Measurements from ENCODE around the gene MGAT2. TPM values are rescaled to one million over a fixed set of nuclear protein-coding genes. Genes with fewer than 3 reads are reported as not detected.
A peak's percentile ranks its signal among the peaks of the same experiment; 100 is the strongest.
"Not testable (repeated sequence)": the region's sequence is repeated elsewhere in the genome, so short reads cannot be mapped to it uniquely, and the experiment has no call there.

The MGAT2 gene
- total and polyA plus RNA-seq, 4 experiments from 2014 or later = 35.7 to 58.7 (median 50.4) TPM

DNA sequence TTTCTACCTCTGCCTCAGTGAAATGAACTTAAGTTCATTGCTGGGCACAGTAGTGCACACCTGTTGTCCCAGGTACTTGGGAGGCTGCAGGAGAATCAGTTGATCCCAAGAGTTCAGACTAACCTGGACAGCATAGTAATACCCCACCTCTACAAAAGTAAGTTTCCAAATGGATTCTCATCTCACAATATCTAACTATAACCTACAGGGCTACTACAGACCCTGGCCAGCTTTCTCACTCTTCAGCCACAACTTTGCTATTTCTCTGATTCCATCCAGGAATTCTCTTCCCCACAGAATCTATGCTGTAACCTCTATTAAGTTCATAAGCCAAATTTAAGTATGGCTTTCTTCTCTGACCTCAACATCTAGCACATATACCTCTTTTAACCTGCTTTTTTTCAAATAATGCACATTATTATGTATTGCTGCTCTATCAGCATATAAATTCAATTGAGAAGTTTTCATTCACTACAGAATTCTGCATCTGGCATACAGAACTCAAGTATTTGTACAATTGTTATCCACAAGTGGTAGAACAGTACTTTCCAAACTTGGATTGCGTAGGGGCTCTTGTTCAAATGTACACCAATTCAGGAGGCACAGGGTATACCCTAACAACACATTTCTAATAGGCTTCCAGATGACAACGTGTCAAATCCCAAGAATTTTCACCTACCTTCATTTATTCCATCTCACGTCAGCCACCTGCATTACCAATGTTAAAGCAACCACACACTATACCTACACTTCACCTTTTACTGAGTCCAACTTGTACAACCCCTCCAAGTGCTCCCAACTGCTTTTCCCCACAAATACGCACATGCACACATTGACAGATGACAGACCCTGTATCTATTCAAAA, 38.3 kb upstream of the MGAT2 start:
- Mint-ChIP-seq H3K4me3 (peak overlapping the region in 6 of 8 donors; percentile 4 to 95 (median 40)), H3K4me1 (peaks cover 48 to 88% (median 58%) of the 10 kb centered on the region in 4 donors), H3K27me3 (peaks cover 0 to 4% of the 10 kb centered on the region in 2 donors), H3K9me3 (peaks cover 0 to 12% (median 0%) of the 10 kb centered on the region in 8 donors), H3K36me3 (peaks cover 39 to 71% of the 10 kb centered on the region in 2 donors), H3K27ac (peak overlapping the region in 6 of 7 donors; percentile 49 to 100 (median 68))
- Histone ChIP-seq H3K27ac (ENCODE audit: low read depth, low read length) (no peak overlapping the region), H3K9me3 (ENCODE audit: control insufficient read depth in 1 of 2, low read length in 2 of 2) (no peaks in the 10 kb centered on the region), H3K36me3 (ENCODE audit: insufficient read depth, low read length) (peaks cover 30% of the 10 kb centered on the region), H3K4me1 (ENCODE audit: insufficient read depth, low read length) (peaks cover 52% of the 10 kb centered on the region), H3K27me3 (ENCODE audit: insufficient read depth, low read length) (no peaks in the 10 kb centered on the region), H3K4me3 (ENCODE audit: low read length in 2 of 2) (no peak overlapping the region)
- POLR2A ChIA-PET (ENCODE audit: partially characterized antibody) = interaction anchor here (0.9 to 6.2 kb wide), 2 partner anchors 16 to 40 kb away, joined by 4 to 197 read pairs; partner anchors contain the start of genes LRR1, MGAT2 and RPL36AL
- no peak for DNase-seq
- CTCF ChIA-PET (ENCODE audit: partially characterized antibody) = interaction anchor here (1.0 to 1.2 kb wide), 2 partner anchors 38 kb away, joined by 3 to 4 read pairs; partner anchors contain the start of genes MGAT2 and RPL36AL
- intact Hi-C loops (cut with micrococcal nuclease) = no loop called here

DNA sequence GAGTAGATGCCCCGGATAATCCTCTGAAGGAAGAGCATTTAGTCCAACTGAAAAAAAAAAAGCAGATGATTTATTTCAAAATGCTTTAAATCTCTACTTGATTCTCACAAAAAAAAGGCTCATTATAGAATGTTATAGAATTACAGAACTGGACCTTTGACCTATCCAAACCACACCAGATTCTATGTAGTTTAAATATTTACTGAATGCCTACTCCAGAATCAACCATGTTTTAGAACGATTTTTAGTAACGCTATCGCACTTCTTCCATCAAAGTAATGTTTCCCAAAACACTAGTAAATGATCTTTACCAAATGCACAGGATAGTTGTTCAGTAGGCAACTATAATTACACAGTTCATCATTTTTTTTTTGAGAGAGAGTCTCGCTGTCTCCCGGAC, 37.0 kb upstream of the MGAT2 start:
- peaks cover 24% of the 10 kb centered on the region for H3K36me3 ChIP-seq (ENCODE audit: insufficient read depth, low read length)
- peaks cover 33 to 63% of the 10 kb centered on the region in 2 donors for H3K36me3 Mint-ChIP-seq
- H3K27me3 ChIP-seq (ENCODE audit: insufficient read depth, low read length) = no peaks in the 10 kb centered on the region
- POLR2A ChIA-PET (ENCODE audit: partially characterized antibody) = interaction anchor here (0.9 to 6.2 kb wide), 2 partner anchors 15 to 38 kb away, joined by 4 to 197 read pairs; partner anchors contain the start of genes LRR1, MGAT2 and RPL36AL
- peaks cover 52% of the 10 kb centered on the region for H3K4me1 ChIP-seq (ENCODE audit: insufficient read depth, low read length)
- CTCF ChIA-PET (ENCODE audit: partially characterized antibody) = interaction anchor here (1.0 kb wide), 1 partner anchor 36 kb away, joined by 4 read pairs; the partner anchor contains the start of gene RPL36AL
- H3K27me3 Mint-ChIP-seq = peaks cover 0 to 4% of the 10 kb centered on the region in 2 donors
- peak overlapping the region in 1 of 2 donors; percentile 98 for H3K4me3 ChIP-seq (ENCODE audit: low read length in 2 of 2)
- peak overlapping the region; percentile 36 to 100 (median 92) for H3K27ac Mint-ChIP-seq
- intact Hi-C loops (cut with micrococcal nuclease) = no loop called here
- peaks cover 0 to 12% (median 0%) of the 10 kb centered on the region in 8 donors for H3K9me3 Mint-ChIP-seq
- peak overlapping the region; percentile 87 to 98 (median 95) for H3K4me3 Mint-ChIP-seq
- H3K4me1 Mint-ChIP-seq = peaks cover 41 to 82% (median 56%) of the 10 kb centered on the region in 4 donors
- peak overlapping the region; percentile 95 for H3K27ac ChIP-seq (ENCODE audit: low read depth, low read length)
- no peaks in the 10 kb centered on the region for H3K9me3 ChIP-seq (ENCODE audit: control insufficient read depth in 1 of 2, low read length in 2 of 2)
- DNase-seq = no peak

DNA sequence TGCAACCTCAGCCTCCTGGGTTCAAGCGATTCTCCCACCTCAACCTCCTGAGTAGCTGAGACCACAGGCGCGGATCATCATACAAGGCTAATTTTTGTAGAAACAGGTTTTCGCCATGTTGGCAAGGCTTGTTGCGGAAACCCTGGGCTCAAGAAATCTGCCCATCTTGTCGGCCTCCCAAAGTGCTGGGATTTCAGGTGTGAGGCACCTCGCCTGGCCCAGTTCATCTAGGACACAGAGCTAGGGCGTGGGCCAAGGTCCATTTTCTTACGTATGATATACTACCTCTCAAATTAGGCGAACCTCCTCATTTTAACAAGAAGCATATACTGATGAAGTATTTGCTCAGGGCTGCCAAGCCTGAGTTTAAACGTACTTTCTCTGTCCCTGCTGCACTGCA, 36.5 kb upstream of the MGAT2 start:
- H3K27me3 Mint-ChIP-seq = peaks cover 0 to 4% of the 10 kb centered on the region in 2 donors
- Histone ChIP-seq H3K27ac (ENCODE audit: low read depth, low read length) (peak overlapping the region; percentile 95), H3K4me3 (ENCODE audit: low read length in 2 of 2) (peak overlapping the region in 1 of 2 donors; percentile 98), H3K9me3 (ENCODE audit: control insufficient read depth in 1 of 2, low read length in 2 of 2) (no peaks in the 10 kb centered on the region), H3K27me3 (ENCODE audit: insufficient read depth, low read length) (no peaks in the 10 kb centered on the region), H3K36me3 (ENCODE audit: insufficient read depth, low read length) (peaks cover 24% of the 10 kb centered on the region), H3K4me1 (ENCODE audit: insufficient read depth, low read length) (peaks cover 48% of the 10 kb centered on the region)
- no peak for DNase-seq
- intact Hi-C loops (cut with micrococcal nuclease) = no loop called here
- peak overlapping the region; percentile 76 to 100 (median 99) for H3K27ac Mint-ChIP-seq
- ChIA-PET POLR2A (ENCODE audit: partially characterized antibody) (interaction anchor here (3.1 to 6.2 kb wide), 3 partner anchors 13 to 50 kb away, joined by 75 to 197 read pairs (median 144); partner anchors contain the start of genes DNAAF2, LRR1, MGAT2 and RPL36AL), CTCF (ENCODE audit: partially characterized antibody) (interaction anchor here (1.3 to 4.7 kb wide), 3 partner anchors 37 to 108 kb away, joined by 3 to 49 read pairs (median 6); partner anchors contain the start of genes KLHDC1, MGAT2 and RPL36AL)
- H3K36me3 Mint-ChIP-seq = peaks cover 33 to 63% of the 10 kb centered on the region in 2 donors
- peaks cover 39 to 78% (median 56%) of the 10 kb centered on the region in 4 donors for H3K4me1 Mint-ChIP-seq
- H3K9me3 Mint-ChIP-seq = peaks cover 0 to 12% (median 0%) of the 10 kb centered on the region in 8 donors
- peak overlapping the region; percentile 87 to 98 (median 95) for H3K4me3 Mint-ChIP-seq

DNA sequence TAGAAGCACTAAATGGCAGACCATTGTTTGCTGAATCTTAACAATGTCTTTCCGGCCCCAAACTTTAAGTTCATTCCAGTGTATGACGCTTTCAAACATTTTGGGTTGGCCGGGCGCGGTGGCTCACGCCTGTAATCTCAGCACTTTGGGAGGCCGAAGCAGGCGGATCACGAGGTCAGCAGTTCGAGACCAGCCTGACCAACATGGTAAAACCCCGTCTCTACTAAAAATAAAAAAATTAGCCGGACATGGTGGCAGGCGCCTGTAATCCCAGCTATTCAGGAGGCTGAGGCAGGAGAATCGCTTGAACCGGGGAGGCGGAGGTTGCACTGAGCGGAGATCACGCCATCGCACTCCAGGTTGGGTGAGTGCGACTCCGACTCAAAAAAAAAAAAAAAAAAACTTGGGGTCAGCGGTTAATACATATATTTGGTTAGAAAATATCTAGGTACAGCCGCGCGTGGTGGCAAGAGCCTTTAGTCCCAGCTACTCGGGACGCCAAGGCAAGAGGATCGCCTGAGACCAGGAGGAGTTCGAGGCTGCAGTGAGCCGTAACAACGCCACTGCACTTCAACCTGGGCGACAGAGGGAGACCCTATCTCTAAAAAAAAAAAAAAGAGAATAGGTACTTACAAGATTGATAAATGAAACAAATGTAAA, 35.5 kb upstream of the MGAT2 start:
- H3K27me3 ChIP-seq (ENCODE audit: insufficient read depth, low read length); H3K9me3 ChIP-seq (ENCODE audit: control insufficient read depth in 1 of 2, low read length in 2 of 2); H3K27me3 Mint-ChIP-seq; DNase-seq: not testable (repeated sequence)
- peaks cover 33 to 59% of the 10 kb centered on the region in 2 donors for H3K36me3 Mint-ChIP-seq
- peak overlapping the region; percentile 87 to 98 (median 95) for H3K4me3 Mint-ChIP-seq
- H3K27ac ChIP-seq (ENCODE audit: low read depth, low read length) = peak overlapping the region; percentile 95
- peak overlapping the region; percentile 93 to 98 for H3K4me3 ChIP-seq (ENCODE audit: low read length in 2 of 2)
- H3K9me3 Mint-ChIP-seq = peaks cover 0 to 12% (median 0%) of the 10 kb centered on the region in 8 donors
- CTCF ChIA-PET (ENCODE audit: partially characterized antibody) = interaction anchor here (0.6 to 4.7 kb wide), 9 partner anchors 10 to 263 kb away, joined by 3 to 49 read pairs (median 5); partner anchors contain the start of genes KLHDC1, KLHDC2, MGAT2 and RPL36AL
- peaks cover 24% of the 10 kb centered on the region for H3K36me3 ChIP-seq (ENCODE audit: insufficient read depth, low read length)
- peaks cover 32 to 68% (median 47%) of the 10 kb centered on the region in 4 donors for H3K4me1 Mint-ChIP-seq
- peak overlapping the region; percentile 88 to 100 (median 99) for H3K27ac Mint-ChIP-seq
- peaks cover 42% of the 10 kb centered on the region for H3K4me1 ChIP-seq (ENCODE audit: insufficient read depth, low read length)
- POLR2A ChIA-PET (ENCODE audit: partially characterized antibody) = interaction anchor here (0.6 to 6.2 kb wide), 16 partner anchors 11 to 531 kb away, joined by 3 to 197 read pairs (median 7); partner anchors contain the start of genes DNAAF2, KLHDC1, KLHDC2 and LRR1
- intact Hi-C loops (cut with micrococcal nuclease) = loop anchor here (5.0 kb wide), 1 partner anchor 647 kb away; the partner anchor contains the start of gene SOS2

DNA sequence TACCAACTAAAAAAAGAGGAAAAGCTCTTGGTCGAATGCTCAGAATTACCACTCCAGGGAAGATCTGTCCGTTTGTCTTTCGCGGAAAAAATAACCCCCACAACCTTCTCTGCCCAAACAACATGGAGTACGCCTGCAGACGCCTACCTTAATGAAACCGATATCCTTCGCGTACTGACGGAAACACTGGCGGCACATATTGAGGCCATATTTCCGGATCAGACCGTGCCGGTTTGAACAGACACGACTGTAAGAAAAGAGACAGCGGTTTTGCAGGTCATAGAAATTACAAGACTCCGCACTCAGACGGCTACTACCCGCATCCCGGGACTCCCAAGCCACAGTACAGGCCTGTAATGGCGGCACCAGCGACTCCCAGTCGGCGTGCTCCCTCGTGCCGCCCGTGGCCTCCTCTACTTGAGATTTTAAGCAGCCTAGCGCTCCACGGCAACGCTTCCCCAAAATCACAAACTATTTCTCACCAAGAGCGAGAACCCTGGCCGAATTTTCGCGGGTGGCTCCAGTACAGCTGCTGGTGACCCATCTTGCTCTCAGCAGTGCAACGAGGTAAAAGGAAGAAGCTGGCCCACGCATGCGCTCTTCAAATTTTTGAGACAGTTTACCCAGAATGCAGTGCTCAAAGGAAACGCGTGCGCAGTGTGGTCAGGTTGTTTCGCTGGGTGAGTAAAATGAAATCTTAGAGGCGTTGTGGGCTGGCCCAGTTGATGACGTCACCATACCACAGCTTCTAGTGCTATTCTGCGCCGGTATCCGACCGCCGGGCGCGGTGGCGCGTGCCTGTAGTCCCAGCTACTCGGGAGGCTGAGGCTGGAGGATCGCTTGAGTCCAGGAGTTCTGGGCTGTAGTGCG, 34.6 kb upstream of the MGAT2 start, which contains the start of gene RPS29:
RPS29 (minus strand) TSS at position 578 of the 870 bp plus-strand sequence; CDS start at position 544, 34 bp downstream.
- Histone ChIP-seq H3K36me3 (ENCODE audit: insufficient read depth, low read length) (peaks cover 24% of the 10 kb centered on the region), H3K27ac (ENCODE audit: low read depth, low read length) (peak within 1 kb of the TSS; percentile 95), H3K9me3 (ENCODE audit: control insufficient read depth in 1 of 2, low read length in 2 of 2) (no peaks in the 10 kb centered on the region), H3K27me3 (ENCODE audit: insufficient read depth, low read length) (no peaks in the 10 kb centered on the region), H3K4me3 (ENCODE audit: low read length in 2 of 2) (peak within 1 kb of the TSS; percentile 93 to 98), H3K4me1 (ENCODE audit: insufficient read depth, low read length) (peaks cover 38% of the 10 kb centered on the region)
- peaks cover 29 to 62% (median 42%) of the 10 kb centered on the region in 4 donors for H3K4me1 Mint-ChIP-seq
- ChIA-PET CTCF (ENCODE audit: partially characterized antibody) (interaction anchor here (0.7 to 4.7 kb wide), 15 partner anchors 9 to 726 kb away, joined by 3 to 49 read pairs (median 5); partner anchors contain the start of genes DMAC2L, DNAAF2, KLHDC1 and KLHDC2), POLR2A (ENCODE audit: partially characterized antibody) (interaction anchor here (0.6 to 6.2 kb wide), 29 partner anchors 11 to 1236 kb away, joined by 3 to 197 read pairs (median 4); partner anchors contain the start of genes ARF6, DNAAF2, KLHDC1 and KLHDC2)
- H3K27me3 Mint-ChIP-seq = peaks cover 0 to 4% of the 10 kb centered on the region in 2 donors
- intact Hi-C loops (cut with micrococcal nuclease) = loop anchor here (1.0 to 5.0 kb wide), 8 partner anchors 12 to 727 kb away; partner anchors contain the start of genes DMAC2L, L2HGDH, LRR1 and MGAT2
- peaks cover 33 to 56% of the 10 kb centered on the region in 2 donors for H3K36me3 Mint-ChIP-seq
- peak; percentile 98 to 99 (median 99) for DNase-seq
- H3K27ac Mint-ChIP-seq = peak within 1 kb of the TSS; percentile 88 to 100 (median 99)
- peaks cover 0 to 12% (median 0%) of the 10 kb centered on the region in 8 donors for H3K9me3 Mint-ChIP-seq
- H3K4me3 Mint-ChIP-seq = peak within 1 kb of the TSS; percentile 87 to 98 (median 95)
